ENCODE measurements around the gene MLLT3.

DNA sequence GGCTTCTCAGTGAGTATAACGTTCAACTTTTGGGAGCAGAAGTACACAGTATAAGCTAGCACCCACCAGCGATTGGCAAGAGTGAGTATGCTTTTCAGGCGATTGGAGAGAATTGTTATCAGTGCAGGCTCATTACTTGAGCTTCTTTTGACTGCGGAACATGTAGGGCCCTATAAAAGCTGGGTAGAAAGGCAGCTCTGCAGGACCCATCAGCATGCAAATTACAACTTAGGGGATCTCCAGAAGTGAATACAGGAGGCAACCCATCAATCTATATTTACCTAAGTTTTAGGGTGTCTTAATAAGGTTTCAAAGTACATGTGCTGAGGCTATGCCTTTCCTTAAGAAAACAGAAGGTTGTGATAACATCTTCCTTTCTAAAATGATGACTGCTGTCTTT lies 225.0 kb downstream of the MLLT3 start:
- TF ChIP-seq, protein P1, sequence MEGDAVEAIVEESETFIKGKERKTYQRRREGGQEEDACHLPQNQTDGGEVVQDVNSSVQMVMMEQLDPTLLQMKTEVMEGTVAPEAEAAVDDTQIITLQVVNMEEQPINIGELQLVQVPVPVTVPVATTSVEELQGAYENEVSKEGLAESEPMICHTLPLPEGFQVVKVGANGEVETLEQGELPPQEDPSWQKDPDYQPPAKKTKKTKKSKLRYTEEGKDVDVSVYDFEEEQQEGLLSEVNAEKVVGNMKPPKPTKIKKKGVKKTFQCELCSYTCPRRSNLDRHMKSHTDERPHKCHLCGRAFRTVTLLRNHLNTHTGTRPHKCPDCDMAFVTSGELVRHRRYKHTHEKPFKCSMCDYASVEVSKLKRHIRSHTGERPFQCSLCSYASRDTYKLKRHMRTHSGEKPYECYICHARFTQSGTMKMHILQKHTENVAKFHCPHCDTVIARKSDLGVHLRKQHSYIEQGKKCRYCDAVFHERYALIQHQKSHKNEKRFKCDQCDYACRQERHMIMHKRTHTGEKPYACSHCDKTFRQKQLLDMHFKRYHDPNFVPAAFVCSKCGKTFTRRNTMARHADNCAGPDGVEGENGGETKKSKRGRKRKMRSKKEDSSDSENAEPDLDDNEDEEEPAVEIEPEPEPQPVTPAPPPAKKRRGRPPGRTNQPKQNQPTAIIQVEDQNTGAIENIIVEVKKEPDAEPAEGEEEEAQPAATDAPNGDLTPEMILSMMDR (conservative IDR thresholded peaks at IDR 0.05; ENCODE audit: low read length) = no peak
- no peak for TF ChIP-seq EZH2phosphoT487 (IDR thresholded peaks at IDR 0.05; ENCODE audit: borderline replicate concordance)

All from Loucy (cell line).